ENCODE measurements around the gene SH2D7.

DNA sequence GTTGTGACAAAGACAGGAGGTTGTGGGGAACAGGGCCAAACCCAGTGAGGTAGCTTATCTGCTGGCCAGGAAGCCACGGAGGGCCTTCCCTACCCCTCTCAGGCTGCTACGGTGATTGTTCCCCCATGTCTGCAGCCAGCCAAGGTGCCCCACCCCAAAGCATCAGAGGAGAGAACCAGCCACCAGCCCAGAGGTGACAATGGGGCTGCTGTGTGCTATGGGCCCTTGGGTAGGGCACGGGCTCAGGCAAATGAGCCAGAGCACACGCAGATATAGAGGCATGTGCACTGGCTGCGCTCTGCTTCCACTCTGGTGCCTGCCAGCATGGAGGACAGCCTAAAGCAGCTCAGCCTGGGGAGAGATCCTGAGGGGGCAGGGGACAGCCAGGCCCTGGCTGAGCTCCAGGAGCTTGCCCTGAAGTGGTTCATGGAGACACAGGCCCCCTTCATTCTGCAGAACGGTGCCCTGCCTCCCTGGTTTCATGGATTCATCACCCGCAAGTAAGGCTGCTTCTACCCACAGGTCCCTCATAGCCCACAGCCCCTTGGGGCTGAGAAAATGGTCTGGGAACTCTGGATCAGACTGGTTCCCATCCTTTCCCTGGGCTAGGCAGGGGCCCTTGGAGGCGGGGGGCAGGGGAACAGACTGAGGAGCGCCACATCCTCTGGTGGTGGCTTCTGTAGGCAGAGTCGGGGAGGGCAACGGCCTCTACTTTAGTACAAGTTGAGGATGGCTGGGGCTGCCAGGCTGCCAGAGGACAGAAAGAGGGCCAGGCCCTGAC is at the start of gene SH2D7:
- TF ChIP-seq, protein P1, sequence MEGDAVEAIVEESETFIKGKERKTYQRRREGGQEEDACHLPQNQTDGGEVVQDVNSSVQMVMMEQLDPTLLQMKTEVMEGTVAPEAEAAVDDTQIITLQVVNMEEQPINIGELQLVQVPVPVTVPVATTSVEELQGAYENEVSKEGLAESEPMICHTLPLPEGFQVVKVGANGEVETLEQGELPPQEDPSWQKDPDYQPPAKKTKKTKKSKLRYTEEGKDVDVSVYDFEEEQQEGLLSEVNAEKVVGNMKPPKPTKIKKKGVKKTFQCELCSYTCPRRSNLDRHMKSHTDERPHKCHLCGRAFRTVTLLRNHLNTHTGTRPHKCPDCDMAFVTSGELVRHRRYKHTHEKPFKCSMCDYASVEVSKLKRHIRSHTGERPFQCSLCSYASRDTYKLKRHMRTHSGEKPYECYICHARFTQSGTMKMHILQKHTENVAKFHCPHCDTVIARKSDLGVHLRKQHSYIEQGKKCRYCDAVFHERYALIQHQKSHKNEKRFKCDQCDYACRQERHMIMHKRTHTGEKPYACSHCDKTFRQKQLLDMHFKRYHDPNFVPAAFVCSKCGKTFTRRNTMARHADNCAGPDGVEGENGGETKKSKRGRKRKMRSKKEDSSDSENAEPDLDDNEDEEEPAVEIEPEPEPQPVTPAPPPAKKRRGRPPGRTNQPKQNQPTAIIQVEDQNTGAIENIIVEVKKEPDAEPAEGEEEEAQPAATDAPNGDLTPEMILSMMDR (IDR thresholded peaks at IDR 0.05; ENCODE audit: insufficient read depth, low read length), result no peak
- TF ChIP-seq POLR2AphosphoS5 (IDR thresholded peaks at IDR 0.05; ENCODE audit: low read depth) (no peak), GABPA (IDR thresholded peaks at IDR 0.05; ENCODE audit: low read depth) (no peak)
- TF ChIP-seq, protein P2, sequence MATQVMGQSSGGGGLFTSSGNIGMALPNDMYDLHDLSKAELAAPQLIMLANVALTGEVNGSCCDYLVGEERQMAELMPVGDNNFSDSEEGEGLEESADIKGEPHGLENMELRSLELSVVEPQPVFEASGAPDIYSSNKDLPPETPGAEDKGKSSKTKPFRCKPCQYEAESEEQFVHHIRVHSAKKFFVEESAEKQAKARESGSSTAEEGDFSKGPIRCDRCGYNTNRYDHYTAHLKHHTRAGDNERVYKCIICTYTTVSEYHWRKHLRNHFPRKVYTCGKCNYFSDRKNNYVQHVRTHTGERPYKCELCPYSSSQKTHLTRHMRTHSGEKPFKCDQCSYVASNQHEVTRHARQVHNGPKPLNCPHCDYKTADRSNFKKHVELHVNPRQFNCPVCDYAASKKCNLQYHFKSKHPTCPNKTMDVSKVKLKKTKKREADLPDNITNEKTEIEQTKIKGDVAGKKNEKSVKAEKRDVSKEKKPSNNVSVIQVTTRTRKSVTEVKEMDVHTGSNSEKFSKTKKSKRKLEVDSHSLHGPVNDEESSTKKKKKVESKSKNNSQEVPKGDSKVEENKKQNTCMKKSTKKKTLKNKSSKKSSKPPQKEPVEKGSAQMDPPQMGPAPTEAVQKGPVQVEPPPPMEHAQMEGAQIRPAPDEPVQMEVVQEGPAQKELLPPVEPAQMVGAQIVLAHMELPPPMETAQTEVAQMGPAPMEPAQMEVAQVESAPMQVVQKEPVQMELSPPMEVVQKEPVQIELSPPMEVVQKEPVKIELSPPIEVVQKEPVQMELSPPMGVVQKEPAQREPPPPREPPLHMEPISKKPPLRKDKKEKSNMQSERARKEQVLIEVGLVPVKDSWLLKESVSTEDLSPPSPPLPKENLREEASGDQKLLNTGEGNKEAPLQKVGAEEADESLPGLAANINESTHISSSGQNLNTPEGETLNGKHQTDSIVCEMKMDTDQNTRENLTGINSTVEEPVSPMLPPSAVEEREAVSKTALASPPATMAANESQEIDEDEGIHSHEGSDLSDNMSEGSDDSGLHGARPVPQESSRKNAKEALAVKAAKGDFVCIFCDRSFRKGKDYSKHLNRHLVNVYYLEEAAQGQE (IDR thresholded peaks at IDR 0.05; ENCODE audit: insufficient replicate concordance, low read depth), result no peak

Measured in HL-60 (cell line).